ENCODE data around the gene RBM44. TPM values are rescaled to one million over a fixed set of nuclear protein-coding genes. Genes with fewer than 3 reads are reported as not detected.
"Not testable (repeated sequence)": the region's sequence is repeated elsewhere in the genome, so short reads cannot be mapped to it uniquely, and the experiment has no call there.

Gene RBM44
- total RNA-seq, 1 experiment from 2014 or later: 0.45 TPM

- not testable (repeated sequence) for DNase-seq (ENCODE audit: low spot score)
Measured at GRCh38 chr2:237848940-237849339, 50.4 kb downstream of the RBM44 start.

GRCh38 chr2:237854295-237854694, 55.7 kb downstream of the RBM44 start:
- DNase-seq (ENCODE audit: low spot score): no peak

- no peak for DNase-seq (ENCODE audit: low spot score)
Measured at GRCh38 chr2:237857791-237858190, 59.2 kb downstream of the RBM44 start.

- peak; percentile 87 for DNase-seq (ENCODE audit: low spot score)
Measured at GRCh38 chr2:237858294-237859081, 59.9 kb downstream of the RBM44 start.

- DNase-seq (ENCODE audit: low spot score): no peak
Measured at GRCh38 chr2:237859082-237859433, 60.5 kb downstream of the RBM44 start.

GRCh38 chr2:237859533-237860272, 61.1 kb downstream of the RBM44 start, which contains the start of gene RAMP1:
RAMP1 (plus strand) TSS chr2:237859623; CDS start chr2:237859676, 53 bp downstream.
- DNase-seq (ENCODE audit: low spot score): no peak

- DNase-seq (ENCODE audit: low spot score): no peak
Measured at GRCh38 chr2:237860273-237860935, 61.8 kb downstream of the RBM44 start.

GRCh38 chr2:237861875-237862527, 63.4 kb downstream of the RBM44 start:
- DNase-seq (ENCODE audit: low spot score): no peak

- no peak for DNase-seq (ENCODE audit: low spot score)
Measured at GRCh38 chr2:237862528-237862895, 63.9 kb downstream of the RBM44 start.

- no peak for DNase-seq (ENCODE audit: low spot score)
Measured at GRCh38 chr2:237863102-237863511, 64.5 kb downstream of the RBM44 start.

GRCh38 chr2:237863689-237864443, 65.3 kb downstream of the RBM44 start:
- no peak for DNase-seq (ENCODE audit: low spot score)

GRCh38 chr2:237864444-237864931, 65.9 kb downstream of the RBM44 start:
- no peak for DNase-seq (ENCODE audit: low spot score)

GRCh38 chr2:237864940-237865622, 66.5 kb downstream of the RBM44 start:
- DNase-seq (ENCODE audit: low spot score): peak; percentile 88

- DNase-seq (ENCODE audit: low spot score): no peak
Measured at GRCh38 chr2:237865623-237866041, 67.1 kb downstream of the RBM44 start.

GRCh38 chr2:237866101-237866621, 67.6 kb downstream of the RBM44 start:
- peak; percentile 76 for DNase-seq (ENCODE audit: low spot score)

- DNase-seq (ENCODE audit: low spot score): no peak
Measured at GRCh38 chr2:237867465-237867864, 68.9 kb downstream of the RBM44 start.

GRCh38 chr2:237868074-237868473, 69.5 kb downstream of the RBM44 start:
- not testable (repeated sequence) for DNase-seq (ENCODE audit: low spot score)

GRCh38 chr2:237868631-237869342, 70.2 kb downstream of the RBM44 start:
- no peak for DNase-seq (ENCODE audit: low spot score)

- no peak for DNase-seq (ENCODE audit: low spot score)
Measured at GRCh38 chr2:237869343-237870102, 70.9 kb downstream of the RBM44 start.
